Measurements from ENCODE around the gene TEX12.

GRCh38 chr11:112178428-112178827, 11.3 kb downstream of the TEX12 start:
- TF ChIP-seq CTCF (IDR thresholded peaks at IDR 0.05; ENCODE audit: insufficient read depth, low read length, poor library complexity, severe bottlenecking) (no peak), EZH2phosphoT487 (conservative IDR thresholded peaks at IDR 0.05; ENCODE audit: low read length) (no peak)

Measured in SU-DHL-6 (cell line).